ENCODE data around the gene SLC25A15.
"Not testable (repeated sequence)": the region's sequence is repeated elsewhere in the genome, so short reads cannot be mapped to it uniquely, and the experiment has no call there.

SLC25A15 gene

DNA sequence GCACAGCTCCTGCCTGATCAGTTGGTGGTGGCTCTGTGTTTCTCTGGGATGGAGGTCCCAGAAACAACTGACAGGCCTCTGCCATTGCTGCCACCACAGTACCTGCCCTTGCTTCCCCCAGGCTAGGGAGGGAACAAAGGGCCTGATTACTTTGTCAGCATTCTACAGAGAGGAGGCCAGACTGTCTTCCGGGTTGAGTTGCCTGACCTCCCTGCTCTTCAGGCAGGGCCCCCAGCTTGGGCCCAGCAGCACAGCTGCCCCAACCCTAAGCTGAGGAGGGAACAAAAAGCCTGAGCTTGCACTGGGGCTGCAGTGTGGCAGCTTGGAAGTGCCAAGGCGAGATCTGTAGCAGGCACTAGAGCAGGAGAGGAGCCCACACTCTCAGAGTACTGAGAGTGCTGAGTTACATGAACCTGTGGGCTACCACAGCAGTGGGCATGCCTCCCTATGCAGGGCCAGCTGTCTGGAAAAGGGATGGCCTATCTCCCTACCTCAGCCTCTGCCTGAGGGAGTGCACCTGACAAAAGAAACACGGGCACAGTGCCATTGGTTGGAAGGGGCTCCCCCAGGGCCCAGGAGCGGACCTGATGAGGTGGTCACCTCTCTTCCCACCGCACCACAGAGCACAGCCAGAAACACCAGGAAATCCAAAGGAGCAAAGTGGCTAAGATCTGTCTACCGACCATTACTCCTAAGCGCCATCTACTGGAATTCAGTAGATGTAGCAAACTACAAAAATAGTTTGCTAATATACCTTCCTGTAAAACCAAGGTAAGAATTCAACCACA, 24.4 kb downstream of the SLC25A15 start:
- DNase-seq (ENCODE audit: low spot score) = peak; percentile 43

DNA sequence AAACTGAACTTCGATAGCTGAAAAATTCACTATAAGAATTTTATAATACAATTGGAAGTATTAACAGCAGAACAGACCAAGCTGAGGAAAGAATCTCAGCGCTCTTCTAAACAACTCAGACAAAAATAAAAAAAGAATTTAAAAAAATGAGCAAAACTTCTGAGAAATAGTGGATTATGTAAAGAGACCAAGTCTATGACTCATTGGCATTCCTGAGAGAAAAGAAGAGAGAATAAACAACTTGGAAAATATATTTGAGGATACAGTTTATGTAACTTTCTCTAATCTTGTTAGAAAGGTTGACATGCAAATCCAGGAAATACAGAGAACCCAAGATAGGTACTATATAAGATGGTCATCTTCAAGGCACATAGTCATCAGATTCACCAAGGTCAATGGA, 25.4 kb downstream of the SLC25A15 start:
- no peak for DNase-seq (ENCODE audit: low spot score)

GRCh38 chr13:40818926-40819325, 29.5 kb downstream of the SLC25A15 start:
- no peak for DNase-seq (ENCODE audit: low spot score)

- no peak for DNase-seq (ENCODE audit: low spot score)
These were observed 30.4 kb downstream of the SLC25A15 start for GRCh38 chr13:40819797-40820315.

GRCh38 chr13:40839725-40840124, 50.3 kb downstream of the SLC25A15 start:
- not testable (repeated sequence) for DNase-seq (ENCODE audit: low spot score)

DNA sequence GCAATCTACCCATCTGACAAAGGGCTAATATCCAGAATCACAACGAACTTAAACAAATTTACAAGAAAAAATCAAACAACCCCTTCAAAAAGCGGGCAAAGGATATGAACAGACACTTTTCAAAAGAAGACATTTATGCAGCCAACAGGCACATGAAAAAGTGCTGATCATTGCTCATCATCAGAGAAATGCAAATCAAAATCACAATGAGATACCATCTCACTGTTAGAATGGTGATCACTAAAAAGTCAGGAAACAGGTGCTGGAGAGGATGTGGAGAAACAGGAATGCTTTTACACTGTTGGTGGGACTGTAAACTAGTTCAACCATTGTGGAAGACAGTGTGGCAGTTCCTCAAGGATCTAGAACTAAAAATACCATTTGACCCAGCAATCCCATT, 51.5 kb downstream of the SLC25A15 start:
- DNase-seq (ENCODE audit: low spot score) = not testable (repeated sequence)
